Sigmoid colon (tissue), 7 donors: Measurements from ENCODE around the gene SLC46A2. TPM values are rescaled to one million over a fixed set of nuclear protein-coding genes. Genes with fewer than 3 reads are reported as not detected.

Experiments
- DNase-seq: peaks from one replicate; pipeline ENCODE4 v3.0.0-alpha.2; 2019
- H3K27ac ChIP-seq, 4 donors: fragments of 200-600 bp; sonication (generic); one replicate each; pipeline ENCODE4 v1.5.1; 2016 to 2019; ENCODE audit warnings: mild to moderate bottlenecking in 1 of 4
- H3K27me3 ChIP-seq, 3 donors: fragments of 200-600 bp; sonication (generic); one replicate each; pipeline ENCODE4 v1.5.1; 2019; ENCODE audit warnings: mild to moderate bottlenecking in 1 of 3
- H3K36me3 ChIP-seq, 4 donors: fragments of 200-600 bp; sonication (generic); one replicate each; pipeline ENCODE4 v1.5.1; 2016 to 2019
- H3K4me1 ChIP-seq, 4 donors: fragments of 200-600 bp; sonication (generic); one replicate each; pipeline ENCODE4 v1.5.1; 2017 to 2019
- H3K4me3 ChIP-seq, 4 donors: fragments of 200-600 bp; sonication (generic); one replicate each; pipeline ENCODE4 v1.5.1; 2017 to 2019; ENCODE audit warnings: mild to moderate bottlenecking in 2 of 4, moderate library complexity in 1 of 4
- H3K9me3 ChIP-seq, 4 donors: fragments of 200-600 bp in 3 of 4; sonication (generic) in 3 of 4; one replicate each; pipeline versions ENCODE4 v1.5.1 to v1.6.1; 2013 to 2019
- EP300 ChIP-seq, 4 donors: sonication (generic); formaldehyde crosslinking; IDR thresholded peaks; one replicate each; pipeline ENCODE4 v1.6.1; 2017; ENCODE audit warnings: antibody characterized with exemption in 4 of 4
- POLR2A ChIP-seq, 2 donors: fragments of 450-650 bp; IDR thresholded peaks; one replicate each; pipeline ENCODE4 v1.6.1; 2016; ENCODE audit warnings: antibody characterized with exemption in 2 of 2, mild to moderate bottlenecking in 2 of 2, moderate library complexity in 2 of 2
- POLR2AphosphoS5 ChIP-seq, 4 donors: sonication (generic); formaldehyde crosslinking; IDR thresholded peaks; one replicate each; pipeline ENCODE4 v1.6.1; 2017; ENCODE audit warnings: antibody characterized with exemption in 4 of 4
- WGBS, 2 donors: extraction: QIAGEN DNeasy Blood & Tissue Kit; methylation state at CpG; one replicate each; pipeline ENCODE4 v1.1.7; 2013; 5-methylcytosine and 5-hydroxymethylcytosine counted together
- intact Hi-C: fragments of 100-400 bp; cut with DNase I; formaldehyde crosslinking; loops from one replicate; pipeline ENCODE4 v1.15.1; 2023
- polyA plus RNA-seq, 3 donors: library from polyadenylated mRNA; stranded (reverse); fragments of 200-250 nt; gene quantifications; one replicate each; pipeline ENCODE4 v1.2.3, GENCODE V29; 2013
- total RNA-seq, 4 donors: library from RNA; depleted of rRNA; stranded (reverse); fragments of >200 nt; gene quantifications; one replicate each; pipeline ENCODE4 v1.1.0, GENCODE V29; 2016
- TF ChIP-seq, protein P1 (sequence below), 4 experiments: fragments of 450-650 bp in 3 of 4; fragments of 200-600 bp in 1 of 4; IDR thresholded peaks; one replicate each; pipeline ENCODE4 v1.5.1; 2016 to 2019; ENCODE audit warnings: antibody characterized with exemption in 4 of 4, mild to moderate bottlenecking in 3 of 4, moderate library complexity in 2 of 4
- donor health status: healthy with polysubstance abuse.
- donor health status: Bipolar disorder and iron deficiency.
- donor health status: healthy.

Gene SLC46A2
- total and polyA plus RNA-seq, 7 donors, result 0.07 to 0.36 TPM; not detected in 5

DNA sequence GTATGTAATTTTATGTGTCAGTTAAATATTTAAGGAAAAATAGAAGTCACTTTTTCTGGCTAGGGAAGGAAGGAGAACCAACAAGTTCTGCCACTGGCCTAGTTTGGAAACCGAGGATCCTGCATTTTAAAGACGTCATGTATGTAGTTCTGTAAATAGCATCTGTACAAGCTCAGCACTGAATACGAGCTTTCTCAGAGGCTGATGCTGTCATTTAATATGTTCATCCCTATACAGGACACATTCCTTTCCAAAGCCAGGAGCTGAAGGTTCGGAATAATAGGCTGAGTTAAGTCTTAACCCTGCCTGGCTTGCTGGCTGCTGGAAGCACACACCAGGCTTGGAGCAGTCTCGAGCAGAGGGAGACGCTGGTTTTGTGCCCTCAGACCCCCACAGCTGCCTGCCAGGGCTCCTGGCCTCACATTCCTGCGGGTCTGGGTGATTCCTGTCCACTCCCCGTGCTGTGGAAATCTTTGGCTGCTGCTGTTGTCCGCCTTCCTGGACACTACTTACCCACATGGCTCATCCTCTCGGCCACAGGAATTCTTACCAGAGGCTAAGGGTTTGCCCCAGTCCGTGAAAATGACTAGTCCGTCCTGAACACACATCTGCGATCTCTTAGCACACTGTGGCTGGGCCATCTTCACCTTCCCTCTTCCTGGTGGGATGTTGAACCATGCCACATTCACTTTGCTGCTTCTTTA, 36.6 kb downstream of the SLC46A2 start:
- WGBS, 2 donors, result 85 to 87% methylated on average over 13 of the region's 13 CpGs
- H3K36me3 ChIP-seq, result peaks cover 0 to 30% (median 8%) of the 10 kb centered on the region in 4 donors
- H3K4me3 ChIP-seq, result no peak overlapping the region
- H3K27ac ChIP-seq, result no peak overlapping the region
- no peaks in the 10 kb centered on the region for H3K27me3 ChIP-seq
- H3K9me3 ChIP-seq, result no peaks in the 10 kb centered on the region
- DNase-seq, result no peak
- intact Hi-C loops, result no loop called here
- TF ChIP-seq EP300 (IDR thresholded peaks at IDR 0.05) (no peak), POLR2A (IDR thresholded peaks at IDR 0.05) (no peak), POLR2AphosphoS5 (IDR thresholded peaks at IDR 0.05) (no peak)
- TF ChIP-seq, protein P1, sequence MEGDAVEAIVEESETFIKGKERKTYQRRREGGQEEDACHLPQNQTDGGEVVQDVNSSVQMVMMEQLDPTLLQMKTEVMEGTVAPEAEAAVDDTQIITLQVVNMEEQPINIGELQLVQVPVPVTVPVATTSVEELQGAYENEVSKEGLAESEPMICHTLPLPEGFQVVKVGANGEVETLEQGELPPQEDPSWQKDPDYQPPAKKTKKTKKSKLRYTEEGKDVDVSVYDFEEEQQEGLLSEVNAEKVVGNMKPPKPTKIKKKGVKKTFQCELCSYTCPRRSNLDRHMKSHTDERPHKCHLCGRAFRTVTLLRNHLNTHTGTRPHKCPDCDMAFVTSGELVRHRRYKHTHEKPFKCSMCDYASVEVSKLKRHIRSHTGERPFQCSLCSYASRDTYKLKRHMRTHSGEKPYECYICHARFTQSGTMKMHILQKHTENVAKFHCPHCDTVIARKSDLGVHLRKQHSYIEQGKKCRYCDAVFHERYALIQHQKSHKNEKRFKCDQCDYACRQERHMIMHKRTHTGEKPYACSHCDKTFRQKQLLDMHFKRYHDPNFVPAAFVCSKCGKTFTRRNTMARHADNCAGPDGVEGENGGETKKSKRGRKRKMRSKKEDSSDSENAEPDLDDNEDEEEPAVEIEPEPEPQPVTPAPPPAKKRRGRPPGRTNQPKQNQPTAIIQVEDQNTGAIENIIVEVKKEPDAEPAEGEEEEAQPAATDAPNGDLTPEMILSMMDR (IDR thresholded peaks at IDR 0.05), result no peak
- no peaks in the 10 kb centered on the region for H3K4me1 ChIP-seq

DNA sequence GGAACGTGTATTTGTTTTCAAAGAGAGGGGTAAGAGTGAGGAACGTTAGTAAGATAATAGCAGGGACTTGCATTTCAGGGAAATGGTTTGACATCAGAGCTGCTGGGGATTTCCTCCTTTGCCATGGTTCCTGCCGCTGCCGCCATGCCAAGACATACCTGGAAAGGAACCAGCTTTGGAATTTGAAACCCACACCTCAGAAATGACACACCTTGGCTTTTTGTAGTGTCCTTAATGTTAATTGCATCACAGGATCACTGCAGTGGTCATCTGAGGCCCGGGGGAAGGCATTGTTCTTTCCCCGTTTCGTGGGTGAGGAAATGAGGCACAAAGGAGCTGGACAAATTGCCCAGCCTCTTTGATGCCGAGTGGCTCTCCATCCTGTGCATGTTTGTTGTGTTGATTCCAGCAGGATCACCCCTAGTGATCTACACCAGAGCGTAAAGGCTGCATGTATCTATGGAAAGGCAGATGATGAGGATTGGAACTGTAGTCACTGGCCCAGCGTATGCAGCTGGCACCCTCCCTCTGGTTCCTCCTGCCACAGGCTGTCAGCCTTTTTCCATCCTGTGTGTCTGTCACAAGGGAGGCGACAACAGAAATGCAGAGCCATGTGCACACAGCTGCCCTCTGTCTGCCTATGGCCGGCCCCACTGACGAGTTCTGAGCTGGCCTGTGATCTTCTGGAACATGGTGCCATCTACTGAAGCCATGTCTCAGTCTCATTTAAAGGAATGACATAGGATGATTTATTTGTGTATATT, 37.8 kb downstream of the SLC46A2 start:
- DNase-seq, result no peak
- TF ChIP-seq EP300 (IDR thresholded peaks at IDR 0.05) (no peak), POLR2A (IDR thresholded peaks at IDR 0.05) (no peak), POLR2AphosphoS5 (IDR thresholded peaks at IDR 0.05) (no peak)
- TF ChIP-seq, protein P1 (IDR thresholded peaks at IDR 0.05), result no peak
- intact Hi-C loops, result no loop called here

DNA sequence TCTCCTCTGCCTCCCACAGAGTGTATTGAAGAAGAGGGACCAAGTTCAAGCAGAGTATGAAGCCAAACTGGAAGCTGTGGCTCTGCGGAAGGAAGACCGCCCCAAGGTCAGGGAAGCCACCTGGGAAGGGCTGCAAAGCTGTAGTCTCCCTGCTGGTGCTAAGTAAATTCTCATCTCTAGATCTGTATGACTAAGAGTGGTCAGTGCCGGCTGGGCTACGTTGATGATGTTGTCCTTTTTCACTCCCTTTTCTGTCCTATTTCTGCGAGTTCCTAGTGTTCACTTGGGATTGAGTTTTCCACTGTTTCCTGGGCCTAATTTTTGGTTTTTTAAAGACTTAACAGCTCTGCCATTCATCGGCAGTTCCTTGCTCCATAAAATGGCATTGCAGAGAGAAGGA, 39.8 kb downstream of the SLC46A2 start:
- peaks cover 0 to 30% (median 8%) of the 10 kb centered on the region in 4 donors for H3K36me3 ChIP-seq
- intact Hi-C loops, result no loop called here
- no peak for TF ChIP-seq POLR2A (IDR thresholded peaks at IDR 0.05)
- TF ChIP-seq, protein P1 (IDR thresholded peaks at IDR 0.05), result no peak
- TF ChIP-seq POLR2AphosphoS5 (IDR thresholded peaks at IDR 0.05), result no peak
- no peak for TF ChIP-seq EP300 (IDR thresholded peaks at IDR 0.05)

More for the DNA sequence above, 37.8 kb downstream of the SLC46A2 start:
- WGBS, 2 donors, result 64 to 76% methylated on average over 13 of the region's 13 CpGs
- Histone ChIP-seq H3K27ac (no peak overlapping the region), H3K4me3 (no peak overlapping the region), H3K9me3 (no peaks in the 10 kb centered on the region), H3K27me3 (no peaks in the 10 kb centered on the region), H3K4me1 (no peaks in the 10 kb centered on the region), H3K36me3 (peaks cover 0 to 30% (median 8%) of the 10 kb centered on the region in 4 donors)

DNA sequence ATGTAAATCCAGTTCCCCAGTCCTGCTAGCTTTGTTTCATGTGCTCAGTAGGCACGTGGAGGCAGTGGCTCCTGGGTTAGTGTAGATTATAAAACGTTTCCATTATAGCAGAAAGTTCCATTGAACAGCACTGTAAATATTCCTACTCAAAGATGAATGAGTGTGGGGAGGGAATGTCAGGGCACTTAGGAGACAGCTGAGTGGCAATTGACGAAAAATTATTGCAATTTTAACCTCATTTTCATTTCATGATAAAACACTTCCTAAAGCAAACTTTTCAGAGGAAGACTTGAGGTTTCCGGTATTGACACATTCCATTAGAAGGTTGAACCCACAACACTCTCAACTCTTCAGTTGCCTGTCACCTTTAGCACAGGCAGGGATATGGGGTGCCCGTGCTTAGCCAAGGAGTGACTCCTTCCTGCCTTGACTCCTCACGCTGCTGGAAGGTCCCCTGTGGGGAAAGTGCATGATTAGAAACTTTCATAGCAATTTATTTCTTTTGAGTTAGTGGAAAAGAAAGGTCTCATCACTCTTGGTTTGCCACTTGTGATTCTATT, 41.2 kb downstream of the SLC46A2 start:
- TF ChIP-seq POLR2AphosphoS5 (IDR thresholded peaks at IDR 0.05) (no peak), EP300 (IDR thresholded peaks at IDR 0.05) (no peak), POLR2A (IDR thresholded peaks at IDR 0.05) (no peak)
- TF ChIP-seq, protein P1 (IDR thresholded peaks at IDR 0.05), result no peak

More for the DNA sequence above, 39.8 kb downstream of the SLC46A2 start:
- DNase-seq, result no peak
- Histone ChIP-seq H3K27me3 (no peaks in the 10 kb centered on the region), H3K4me3 (no peak overlapping the region), H3K9me3 (no peaks in the 10 kb centered on the region), H3K27ac (no peak overlapping the region), H3K4me1 (no peaks in the 10 kb centered on the region)
- 95 to 99% methylated on average over 6 of the region's 6 CpGs for WGBS, 2 donors

More for the DNA sequence above, 41.2 kb downstream of the SLC46A2 start:
- Histone ChIP-seq H3K27ac (no peak overlapping the region), H3K9me3 (no peaks in the 10 kb centered on the region), H3K27me3 (no peaks in the 10 kb centered on the region), H3K36me3 (peaks cover 0 to 30% (median 8%) of the 10 kb centered on the region in 4 donors), H3K4me1 (peaks cover 0 to 6% (median 0%) of the 10 kb centered on the region in 4 donors), H3K4me3 (no peak overlapping the region)
- WGBS, 2 donors, result 79 to 82% methylated on average over 6 of the region's 6 CpGs
- no peak for DNase-seq
- intact Hi-C loops, result no loop called here
